HG03565 (cell line): ENCODE measurements around the gene NCBP2L.

ENCODE experiments used
- ATAC-seq: cut with Tn5 transposase; IDR thresholded peaks from one replicate; pipeline ENCODE4 v1.9.1; 2021; ENCODE audit warnings: mild to moderate bottlenecking, moderate library complexity; ENCODE audit not compliant: unreplicated experiment

Gene NCBP2L

DNA sequence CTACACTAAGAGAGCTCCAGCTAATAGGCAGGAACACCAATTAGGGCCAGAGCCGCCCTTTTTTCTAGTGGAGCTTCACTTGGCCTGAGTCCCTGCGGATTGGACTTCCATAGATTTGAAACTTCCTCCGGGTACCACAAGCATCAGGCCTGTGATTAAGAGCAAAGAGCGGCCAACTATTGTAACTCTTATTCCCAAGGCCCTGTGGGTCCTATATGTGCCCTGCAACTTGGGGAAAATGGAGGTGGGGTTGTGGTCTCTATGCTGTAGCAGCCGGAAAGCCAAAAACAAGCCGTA, at the start of gene NCBP2L:
Gene NCBP2L (plus strand): TSS at position 198 of the 297 bp plus-strand sequence. CDS start 16,488 bp downstream, outside the sequence.
- ATAC-seq = no peak

- no peak for ATAC-seq
These were observed 49.0 kb upstream of the NCBP2L start for GRCh38 chrX:107728371-107729099.

GRCh38 chrX:107729558-107730297, 47.8 kb upstream of the NCBP2L start:
- peak; percentile 83 for ATAC-seq

DNA sequence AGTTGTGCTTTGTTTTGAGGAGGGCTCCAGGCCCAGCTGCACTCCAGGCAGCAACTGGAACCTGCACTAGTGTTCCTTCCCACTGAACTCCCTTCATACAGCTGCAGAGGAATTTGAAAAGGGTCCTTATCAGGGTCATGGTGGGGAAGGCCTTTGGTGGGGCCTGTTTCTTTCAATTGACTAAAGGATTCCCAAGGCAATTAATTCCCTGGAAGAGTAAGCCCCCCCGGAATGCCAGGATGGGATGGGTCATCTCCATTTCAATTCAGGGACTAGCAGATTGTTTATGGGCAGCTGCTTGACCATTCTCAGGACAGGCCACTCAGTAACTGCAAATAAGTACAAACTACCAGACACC, 47.3 kb upstream of the NCBP2L start:
- no peak for ATAC-seq

- no peak for ATAC-seq
These were observed 46.4 kb upstream of the NCBP2L start for GRCh38 chrX:107730991-107731766.

- ATAC-seq = no peak
These were observed 45.6 kb upstream of the NCBP2L start for GRCh38 chrX:107731831-107732502.

- no peak for ATAC-seq
These were observed 43.8 kb upstream of the NCBP2L start for GRCh38 chrX:107733686-107734085.

DNA sequence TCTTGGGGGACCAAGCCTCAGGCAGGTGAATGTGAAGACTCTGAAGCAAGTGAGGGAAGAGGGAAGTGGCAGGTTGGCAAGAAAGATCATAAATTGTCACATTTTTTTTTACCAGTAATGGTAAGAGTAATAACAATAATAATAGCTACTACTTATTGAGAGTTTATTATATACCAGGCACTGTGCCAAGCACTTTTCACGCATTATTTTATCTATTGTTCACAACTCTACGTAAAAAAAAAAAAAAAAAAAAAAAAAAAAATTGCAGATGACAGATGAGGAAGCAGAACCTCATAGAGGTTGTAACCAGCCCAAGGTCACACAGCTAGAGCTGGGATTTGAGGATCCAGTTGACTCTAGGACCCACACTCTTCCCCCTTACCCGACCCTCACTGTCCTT, 42.9 kb upstream of the NCBP2L start:
- no peak for ATAC-seq

GRCh38 chrX:107736781-107737531, 40.6 kb upstream of the NCBP2L start:
- no peak for ATAC-seq

- ATAC-seq = no peak
These were observed 39.3 kb upstream of the NCBP2L start for GRCh38 chrX:107738272-107738671.

GRCh38 chrX:107738768-107739167, 38.8 kb upstream of the NCBP2L start:
- ATAC-seq = no peak

DNA sequence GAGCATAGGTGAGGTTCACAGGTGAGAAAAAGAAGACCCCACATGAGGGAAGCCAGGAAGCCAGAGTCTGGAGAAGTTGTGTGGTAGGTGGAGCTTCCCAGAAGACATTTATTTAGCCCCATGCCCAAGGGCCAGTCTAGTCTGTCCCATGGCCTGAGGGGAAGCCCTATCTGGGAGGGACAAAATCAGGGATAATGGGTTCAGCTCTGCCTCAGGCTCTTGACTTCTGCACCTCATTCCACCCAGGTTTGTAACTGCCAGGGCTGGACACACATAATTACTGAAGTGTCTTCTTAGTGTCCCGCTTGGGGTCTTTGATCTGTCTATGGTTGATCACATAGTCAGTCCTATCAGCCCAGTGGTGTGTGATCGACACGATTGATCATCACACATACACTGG, 38.0 kb upstream of the NCBP2L start:
- ATAC-seq = no peak

- ATAC-seq = no peak
These were observed 36.1 kb upstream of the NCBP2L start for GRCh38 chrX:107741404-107741790.

DNA sequence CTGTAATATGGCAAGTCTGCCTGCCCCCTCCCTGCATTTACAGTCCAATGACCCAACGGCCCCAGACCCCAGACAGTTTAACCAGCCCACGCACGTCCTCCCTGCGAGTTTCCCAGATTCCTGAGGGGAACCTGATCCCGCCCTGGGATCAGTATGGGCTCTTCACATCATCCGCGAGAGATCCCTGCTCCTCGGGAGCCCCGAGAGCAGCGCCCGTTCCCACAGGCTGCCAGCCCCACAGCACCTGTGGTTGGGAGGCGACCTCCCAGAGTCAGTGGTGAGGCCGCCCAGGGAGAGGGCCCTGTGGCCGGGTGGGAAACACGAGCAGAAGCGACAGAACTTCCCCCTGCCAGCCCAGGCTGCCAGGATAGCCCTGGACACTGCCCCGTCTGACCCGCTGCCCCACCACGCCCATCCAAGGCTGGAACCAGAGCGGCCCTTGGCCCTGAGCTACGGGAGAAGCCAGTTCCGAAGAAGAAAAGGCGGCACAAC, 34.8 kb upstream of the NCBP2L start:
- no peak for ATAC-seq

DNA sequence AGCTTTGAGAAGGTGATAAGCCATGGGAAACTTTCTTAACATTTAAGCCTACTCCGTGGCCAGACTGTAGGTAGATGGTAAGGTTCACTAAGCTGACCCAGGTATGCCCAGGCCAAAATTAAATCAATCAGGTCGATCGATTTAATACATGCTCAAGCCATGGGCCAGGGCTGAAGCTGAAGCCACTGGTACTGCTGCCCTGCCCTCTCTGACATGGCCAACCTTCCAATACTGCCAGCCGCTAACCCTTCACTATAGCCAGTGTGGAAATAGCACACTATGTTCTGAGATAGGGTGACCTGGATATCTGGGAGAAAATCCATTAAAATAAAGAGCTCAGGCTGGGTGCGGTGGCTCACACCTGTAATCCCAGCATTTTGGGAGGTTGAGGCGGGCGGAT, 33.5 kb upstream of the NCBP2L start:
- no peak for ATAC-seq

- ATAC-seq = no peak
These were observed 32.7 kb upstream of the NCBP2L start for GRCh38 chrX:107744868-107745267.

- ATAC-seq = no peak
These were observed 29.9 kb upstream of the NCBP2L start for GRCh38 chrX:107747596-107748161.

- ATAC-seq = no peak
These were observed 29.0 kb upstream of the NCBP2L start for GRCh38 chrX:107748506-107748905.

GRCh38 chrX:107750263-107750662, 27.3 kb upstream of the NCBP2L start:
- ATAC-seq = no peak

GRCh38 chrX:107750861-107751445, 26.6 kb upstream of the NCBP2L start:
- no peak for ATAC-seq
